CD8-positive, alpha-beta memory T cell (primary cell): Measurements from ENCODE around the gene FYB1. TPM values are rescaled to one million over a fixed set of nuclear protein-coding genes. Genes with fewer than 3 reads are reported as not detected.

Experiments
- CTCF ChIA-PET: fragments of 350-600 bp; sonication (Branson Sonifier 250); formaldehyde crosslinking; loops from one replicate; lab custom pipeline; 2021; ENCODE audit warnings: antibody characterized with exemption; lab: Charles Lee
- POLR2A ChIA-PET: fragments of 350-600 bp; sonication (Branson Sonifier 250); formaldehyde crosslinking; loops from one replicate; lab custom pipeline; 2021; ENCODE audit warnings: antibody characterized with exemption; lab: Charles Lee
- DNase-seq, 5 donors: peaks; one replicate each; pipeline versions ENCODE4 v3.0.0 to v3.0.0-alpha.2; 2020 to 2022; ENCODE audit warnings: mixed read lengths in 1 of 5
- H3K27ac ChIP-seq: one replicate; pipeline ENCODE4 v1.7.0; 2013; ENCODE audit warnings: low read depth, mild to moderate bottlenecking, low read length, moderate library complexity
- H3K27me3 ChIP-seq: 2 replicates; pipeline ENCODE4 v1.7.0; 2013; ENCODE audit warnings: low read length, mild to moderate bottlenecking; ENCODE audit not compliant: insufficient read depth, poor library complexity, severe bottlenecking
- H3K36me3 ChIP-seq: 2 replicates; pipeline ENCODE4 v1.7.0; 2013; ENCODE audit warnings: mild to moderate bottlenecking, low read length, moderate library complexity; ENCODE audit not compliant: insufficient read depth
- H3K4me1 ChIP-seq: 2 replicates; pipeline ENCODE4 v1.7.0; 2013; ENCODE audit warnings: mild to moderate bottlenecking, low read length, moderate library complexity; ENCODE audit not compliant: insufficient read depth
- H3K4me3 ChIP-seq: 2 replicates; pipeline ENCODE4 v1.7.0; 2013; ENCODE audit warnings: mild to moderate bottlenecking, low read length
- H3K9me3 ChIP-seq: 2 replicates; pipeline ENCODE4 v1.7.0; 2013; ENCODE audit warnings: mild to moderate bottlenecking, low read length
- H3K27ac Mint-ChIP-seq, 8 donors: one replicate each; pipeline ENCODE4 v1.8.0; 2020 to 2021; ENCODE audit warnings: mixed read lengths in 8 of 8, mild to moderate bottlenecking in 6 of 8, inconsistent platforms in 3 of 8, moderate library complexity in 3 of 8
- H3K27me3 Mint-ChIP-seq, 2 donors: one replicate each; pipeline ENCODE4 v1.8.0; 2020 to 2021; ENCODE audit warnings: mixed read lengths in 2 of 2, mild to moderate bottlenecking in 1 of 2, moderate library complexity in 1 of 2
- H3K36me3 Mint-ChIP-seq, 3 donors: one replicate each; pipeline ENCODE4 v1.8.0; 2020 to 2021; ENCODE audit warnings: mixed read lengths in 3 of 3, inconsistent platforms in 1 of 3, mild to moderate bottlenecking in 1 of 3
- H3K4me1 Mint-ChIP-seq, 3 donors: one replicate each; pipeline ENCODE4 v1.8.0; 2020 to 2021; ENCODE audit warnings: mixed read lengths in 3 of 3, inconsistent platforms in 1 of 3, mild to moderate bottlenecking in 1 of 3
- H3K4me3 Mint-ChIP-seq, 7 donors: one replicate each; pipeline ENCODE4 v1.8.0; 2020 to 2021; ENCODE audit warnings: mixed read lengths in 7 of 7, mild to moderate bottlenecking in 6 of 7, moderate library complexity in 4 of 7, inconsistent platforms in 2 of 7
- H3K9me3 Mint-ChIP-seq, 5 donors: one replicate each; pipeline ENCODE4 v1.8.0; 2020 to 2022; ENCODE audit warnings: mixed read lengths in 5 of 5, mild to moderate bottlenecking in 3 of 5, moderate library complexity in 2 of 5, inconsistent platforms in 1 of 5
- polyA plus RNA-seq: library from polyadenylated mRNA; unstranded; fragments of 300-500 nt; fragmentation: Illumina TruSeq; gene quantifications from one replicate; pipeline ENCODE4 v1.2.3, GENCODE V29; 2021
- total RNA-seq, 2 experiments: library from RNA; stranded (reverse); gene quantifications; one replicate each; pipeline ENCODE4 v1.2.3, GENCODE V29; 2021

The FYB1 gene
- total and polyA plus RNA-seq, 3 experiments from 2014 or later: 75.9 to 282 (median 84.2) TPM

- no peaks in the 10 kb centered on the region for H3K9me3 Mint-ChIP-seq
- H3K27ac Mint-ChIP-seq: peak overlapping the region in 2 of 8 donors; percentile 43 to 69
- ChIA-PET CTCF (no interaction called here), POLR2A (interaction anchor here (0.8 kb wide), 1 partner anchor 18 kb away, joined by 3 read pairs; no protein-coding TSS in a partner anchor)
- peaks cover 0 to 1% of the 10 kb centered on the region in 2 donors for H3K27me3 Mint-ChIP-seq
- no peak for DNase-seq
- Histone ChIP-seq H3K27me3 (no peaks in the 10 kb centered on the region), H3K4me1 (no peaks in the 10 kb centered on the region), H3K27ac (no peak overlapping the region), H3K4me3 (no peak overlapping the region), H3K36me3 (peaks cover 62% of the 10 kb centered on the region), H3K9me3 (no peaks in the 10 kb centered on the region)
- peaks cover 7 to 82% (median 20%) of the 10 kb centered on the region in 3 donors for H3K36me3 Mint-ChIP-seq
- H3K4me3 Mint-ChIP-seq: no peak overlapping the region
- H3K4me1 Mint-ChIP-seq: peaks cover 8 to 30% (median 22%) of the 10 kb centered on the region in 3 donors
Observed at GRCh38 chr5:39121315-39121714, 98.0 kb downstream of the FYB1 start.

- H3K36me3 Mint-ChIP-seq: peaks cover under 1 to 83% (median 21%) of the 10 kb centered on the region in 3 donors
- CTCF ChIA-PET: interaction anchor here (1.0 to 1.2 kb wide), 2 partner anchors 76 to 98 kb away, joined by 3 to 4 read pairs; no protein-coding TSS in a partner anchor
- no peaks in the 10 kb centered on the region for H3K9me3 Mint-ChIP-seq
- peak overlapping the region in 2 of 8 donors; percentile 7 to 61 for H3K27ac Mint-ChIP-seq
- no peak overlapping the region for H3K4me3 Mint-ChIP-seq
- H3K4me3 ChIP-seq: no peak overlapping the region
- peaks cover 13 to 32% (median 28%) of the 10 kb centered on the region in 3 donors for H3K4me1 Mint-ChIP-seq
- peaks cover 6% of the 10 kb centered on the region for H3K4me1 ChIP-seq
- DNase-seq: no peak
- no peaks in the 10 kb centered on the region for H3K27me3 ChIP-seq
- POLR2A ChIA-PET: no interaction called here
- no peaks in the 10 kb centered on the region for H3K9me3 ChIP-seq
- no peak overlapping the region for H3K27ac ChIP-seq
- peaks cover 64% of the 10 kb centered on the region for H3K36me3 ChIP-seq
- peaks cover 0 to 1% of the 10 kb centered on the region in 2 donors for H3K27me3 Mint-ChIP-seq
Observed at GRCh38 chr5:39120052-39120420, 99.3 kb downstream of the FYB1 start.

GRCh38 chr5:39119404-39120051, 99.8 kb downstream of the FYB1 start:
- no peak overlapping the region for H3K27ac Mint-ChIP-seq
- H3K9me3 Mint-ChIP-seq: no peaks in the 10 kb centered on the region
- DNase-seq: no peak
- Histone ChIP-seq H3K36me3 (peaks cover 66% of the 10 kb centered on the region), H3K9me3 (no peaks in the 10 kb centered on the region), H3K27ac (no peak overlapping the region), H3K27me3 (no peaks in the 10 kb centered on the region), H3K4me1 (peaks cover 6% of the 10 kb centered on the region), H3K4me3 (no peak overlapping the region)
- peaks cover 5 to 83% (median 23%) of the 10 kb centered on the region in 3 donors for H3K36me3 Mint-ChIP-seq
- H3K27me3 Mint-ChIP-seq: peaks cover 0 to 1% of the 10 kb centered on the region in 2 donors
- H3K4me3 Mint-ChIP-seq: no peak overlapping the region
- ChIA-PET CTCF (interaction anchor here (1.0 to 1.2 kb wide), 2 partner anchors 76 to 98 kb away, joined by 3 to 4 read pairs; no protein-coding TSS in a partner anchor), POLR2A (no interaction called here)
- peaks cover 14 to 37% (median 33%) of the 10 kb centered on the region in 3 donors for H3K4me1 Mint-ChIP-seq

- H3K27me3 ChIP-seq: no peaks in the 10 kb centered on the region
- peaks cover 5 to 84% (median 27%) of the 10 kb centered on the region in 3 donors for H3K36me3 Mint-ChIP-seq
- H3K4me3 Mint-ChIP-seq: no peak overlapping the region
- H3K4me3 ChIP-seq: no peak overlapping the region
- H3K9me3 ChIP-seq: no peaks in the 10 kb centered on the region
- peaks cover 14 to 41% (median 38%) of the 10 kb centered on the region in 3 donors for H3K4me1 Mint-ChIP-seq
- H3K27ac ChIP-seq: no peak overlapping the region
- CTCF ChIA-PET: no interaction called here
- no peak overlapping the region for H3K27ac Mint-ChIP-seq
- peaks cover 68% of the 10 kb centered on the region for H3K36me3 ChIP-seq
- POLR2A ChIA-PET: no interaction called here
- no peak for DNase-seq
- peaks cover 6% of the 10 kb centered on the region for H3K4me1 ChIP-seq
- H3K9me3 Mint-ChIP-seq: no peaks in the 10 kb centered on the region
- H3K27me3 Mint-ChIP-seq: peaks cover 0 to 1% of the 10 kb centered on the region in 2 donors
Observed at GRCh38 chr5:39118638-39119037, 100.7 kb downstream of the FYB1 start.

- Histone ChIP-seq H3K36me3 (peaks cover 79% of the 10 kb centered on the region), H3K4me3 (no peak overlapping the region), H3K4me1 (peaks cover 6% of the 10 kb centered on the region), H3K9me3 (no peaks in the 10 kb centered on the region), H3K27ac (no peak overlapping the region), H3K27me3 (no peaks in the 10 kb centered on the region)
- CTCF ChIA-PET: no interaction called here
- H3K4me3 Mint-ChIP-seq: no peak overlapping the region
- POLR2A ChIA-PET: no interaction called here
- no peaks in the 10 kb centered on the region for H3K27me3 Mint-ChIP-seq
- no peak for DNase-seq
- peaks cover 16 to 47% (median 46%) of the 10 kb centered on the region in 3 donors for H3K4me1 Mint-ChIP-seq
- H3K36me3 Mint-ChIP-seq: peaks cover 5 to 86% (median 31%) of the 10 kb centered on the region in 3 donors
- no peaks in the 10 kb centered on the region for H3K9me3 Mint-ChIP-seq
- peak overlapping the region in 5 of 8 donors; percentile 2 to 66 (median 34) for H3K27ac Mint-ChIP-seq
Observed at GRCh38 chr5:39117401-39117800, 102.0 kb downstream of the FYB1 start.

- ChIA-PET POLR2A (no interaction called here), CTCF (interaction anchor here (1.8 kb wide), 1 partner anchor 101 kb away, joined by 5 read pairs; no protein-coding TSS in a partner anchor)
- H3K4me1 Mint-ChIP-seq: peaks cover 14 to 46% (median 44%) of the 10 kb centered on the region in 3 donors
- no peaks in the 10 kb centered on the region for H3K27me3 Mint-ChIP-seq
- peaks cover 5 to 84% (median 25%) of the 10 kb centered on the region in 3 donors for H3K36me3 Mint-ChIP-seq
- H3K27me3 ChIP-seq: no peaks in the 10 kb centered on the region
- H3K4me3 ChIP-seq: no peak overlapping the region
- H3K36me3 ChIP-seq: peaks cover 71% of the 10 kb centered on the region
- peaks cover 6% of the 10 kb centered on the region for H3K4me1 ChIP-seq
- H3K27ac ChIP-seq: peak overlapping the region; percentile 6
- no peak overlapping the region for H3K4me3 Mint-ChIP-seq
- H3K9me3 ChIP-seq: no peaks in the 10 kb centered on the region
- H3K27ac Mint-ChIP-seq: peak overlapping the region; percentile 0 to 77 (median 53)
- no peaks in the 10 kb centered on the region for H3K9me3 Mint-ChIP-seq
- no peak for DNase-seq
Observed at GRCh38 chr5:39116344-39117170, 102.8 kb downstream of the FYB1 start.

GRCh38 chr5:39115644-39116343, 103.6 kb downstream of the FYB1 start:
- Mint-ChIP-seq H3K27me3 (no peaks in the 10 kb centered on the region), H3K4me3 (peak overlapping the region in 1 of 7 donors; percentile 3), H3K36me3 (peaks cover 5 to 82% (median 25%) of the 10 kb centered on the region in 3 donors), H3K4me1 (peaks cover 14 to 47% (median 46%) of the 10 kb centered on the region in 3 donors), H3K27ac (peak overlapping the region in 5 of 8 donors; percentile 8 to 78 (median 50)), H3K9me3 (no peaks in the 10 kb centered on the region)
- H3K9me3 ChIP-seq: no peaks in the 10 kb centered on the region
- DNase-seq: no peak
- H3K27ac ChIP-seq: peak overlapping the region; percentile 6
- no peaks in the 10 kb centered on the region for H3K27me3 ChIP-seq
- peaks cover 6% of the 10 kb centered on the region for H3K4me1 ChIP-seq
- ChIA-PET POLR2A (no interaction called here), CTCF (interaction anchor here (1.8 kb wide), 1 partner anchor 102 kb away, joined by 5 read pairs; no protein-coding TSS in a partner anchor)
- peaks cover 66% of the 10 kb centered on the region for H3K36me3 ChIP-seq
- H3K4me3 ChIP-seq: no peak overlapping the region
